AG04450 (cell line): ENCODE data around the gene P2RY6. TPM values are rescaled to one million over a fixed set of nuclear protein-coding genes. Genes with fewer than 3 reads are reported as not detected.
A peak's percentile ranks its signal among the peaks of the same experiment; 100 is the strongest.

ENCODE experiments used
- CTCF ChIA-PET: fragments of 300-600, 350-600 bp; formaldehyde crosslinking; extraction: SDS; loops from one replicate; lab custom pipeline; 2022; ENCODE audit warnings: antibody characterized with exemption, inconsistent platforms; lab: Charles Lee
- POLR2A ChIA-PET: fragments of 350-600 bp; formaldehyde crosslinking; extraction: SDS; loops from one replicate; lab custom pipeline; 2021; ENCODE audit warnings: antibody characterized with exemption, inconsistent platforms; lab: Yijun Ruan, JAX
- DNase-seq: peaks from one replicate; pipeline ENCODE4 v3.0.0-alpha.2; 2011; ENCODE audit warnings: low read depth, low spot score
- H3K27ac ChIP-seq: one replicate; pipeline ENCODE4 v1.5.1; 2012; ENCODE audit warnings: low read depth, low read length, control low read depth
- H3K27me3 ChIP-seq: one replicate; pipeline ENCODE4 v1.6.0; 2012; ENCODE audit warnings: low read length; ENCODE audit not compliant: control insufficient read depth, insufficient read depth
- H3K4me3 ChIP-seq: 2 replicates; pipeline ENCODE4 v1.5.1; 2011; ENCODE audit warnings: mild to moderate bottlenecking, low read depth, low read length, control low read depth
- H3K9me3 ChIP-seq: 2 replicates; pipeline ENCODE4 v1.5.1; 2012; ENCODE audit warnings: low read length; ENCODE audit not compliant: control insufficient read depth, insufficient read depth
- polyA plus RNA-seq: library from polyadenylated mRNA; depleted of rRNA; stranded (reverse); fragments of >200 nt; gene quantifications from 2 replicates; pipeline ENCODE4 v1.2.3, GENCODE V29; 2011
- TF ChIP-seq, protein P1 (sequence below): IDR thresholded peaks from 2 replicates; pipeline ENCODE4 v1.5.1; 2011; ENCODE audit warnings: low read depth, low read length, control low read depth, inconsistent platforms

P2RY6 gene
- polyA plus RNA-seq, 1 experiment: not detected

DNA sequence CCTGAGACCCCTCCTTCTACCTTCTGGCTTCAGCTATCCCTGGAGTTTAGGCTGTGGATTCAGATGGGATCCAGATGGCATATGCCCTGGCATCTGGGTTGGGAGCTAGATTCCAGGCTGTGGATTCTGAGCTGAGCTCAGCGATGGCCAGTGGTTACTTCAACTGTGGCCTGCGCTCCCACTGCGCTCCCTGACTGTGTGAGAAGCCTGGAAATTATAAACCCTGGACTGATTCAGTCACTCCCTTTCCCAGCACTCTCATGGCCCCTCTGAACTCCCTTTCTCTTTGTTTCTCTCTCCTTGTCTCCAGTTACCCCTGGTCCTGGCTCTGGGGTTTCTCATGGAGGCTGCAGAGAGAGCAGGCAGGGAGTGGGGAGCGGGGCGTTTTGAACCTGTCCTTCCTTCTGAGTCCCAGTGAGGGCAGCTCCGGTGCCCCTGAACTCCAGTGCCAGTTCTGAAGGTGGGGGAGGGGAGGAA, 40.8 kb downstream of the P2RY6 start:
- CTCF ChIA-PET: interaction anchor here (1.0 to 3.2 kb wide), 2 partner anchors 23 to 65 kb away, joined by 3 to 25 read pairs; no protein-coding TSS in a partner anchor
- POLR2A ChIA-PET: interaction anchor here (0.6 to 3.9 kb wide), 4 partner anchors 11 to 38 kb away, joined by 3 to 16 read pairs (median 4); no protein-coding TSS in a partner anchor
- Histone ChIP-seq H3K27me3 (no peaks in the 10 kb centered on the region), H3K27ac (peak overlapping the region; percentile 80), H3K9me3 (no peaks in the 10 kb centered on the region; the same call in 1 of the 2 replicates), H3K4me3 (peak overlapping the region; percentile 77)
- TF ChIP-seq, protein P1, sequence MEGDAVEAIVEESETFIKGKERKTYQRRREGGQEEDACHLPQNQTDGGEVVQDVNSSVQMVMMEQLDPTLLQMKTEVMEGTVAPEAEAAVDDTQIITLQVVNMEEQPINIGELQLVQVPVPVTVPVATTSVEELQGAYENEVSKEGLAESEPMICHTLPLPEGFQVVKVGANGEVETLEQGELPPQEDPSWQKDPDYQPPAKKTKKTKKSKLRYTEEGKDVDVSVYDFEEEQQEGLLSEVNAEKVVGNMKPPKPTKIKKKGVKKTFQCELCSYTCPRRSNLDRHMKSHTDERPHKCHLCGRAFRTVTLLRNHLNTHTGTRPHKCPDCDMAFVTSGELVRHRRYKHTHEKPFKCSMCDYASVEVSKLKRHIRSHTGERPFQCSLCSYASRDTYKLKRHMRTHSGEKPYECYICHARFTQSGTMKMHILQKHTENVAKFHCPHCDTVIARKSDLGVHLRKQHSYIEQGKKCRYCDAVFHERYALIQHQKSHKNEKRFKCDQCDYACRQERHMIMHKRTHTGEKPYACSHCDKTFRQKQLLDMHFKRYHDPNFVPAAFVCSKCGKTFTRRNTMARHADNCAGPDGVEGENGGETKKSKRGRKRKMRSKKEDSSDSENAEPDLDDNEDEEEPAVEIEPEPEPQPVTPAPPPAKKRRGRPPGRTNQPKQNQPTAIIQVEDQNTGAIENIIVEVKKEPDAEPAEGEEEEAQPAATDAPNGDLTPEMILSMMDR: no peak
- DNase-seq: no peak

DNA sequence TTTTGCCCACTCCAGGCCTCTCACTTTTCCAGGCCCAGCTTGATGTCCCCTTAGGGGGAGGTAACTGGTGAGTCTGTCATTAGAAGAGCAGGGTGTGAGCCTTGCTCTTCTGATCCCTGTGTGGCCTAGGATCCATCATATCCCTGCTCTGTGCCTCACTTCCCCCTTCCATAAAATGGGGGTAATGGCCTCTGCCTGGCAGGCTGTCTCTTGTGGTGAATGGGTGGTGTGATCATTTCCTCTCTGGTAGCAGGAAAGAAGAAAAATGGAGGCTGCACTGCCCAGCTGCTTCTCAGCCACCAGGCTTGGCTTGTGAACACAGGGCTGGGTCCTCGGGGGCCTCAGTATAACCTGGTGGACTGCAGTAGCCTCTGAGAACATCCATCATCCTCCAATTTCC, 41.5 kb downstream of the P2RY6 start:
- no peaks in the 10 kb centered on the region for H3K27me3 ChIP-seq
- no peak for DNase-seq
- peak overlapping the region; percentile 80 for H3K27ac ChIP-seq
- peak overlapping the region; percentile 77 for H3K4me3 ChIP-seq
- ChIA-PET POLR2A (interaction anchor here (3.9 kb wide), 1 partner anchor 21 kb away, joined by 16 read pairs; no protein-coding TSS in a partner anchor), CTCF (interaction anchor here (0.6 to 3.2 kb wide), 3 partner anchors 10 to 883 kb away, joined by 3 to 25 read pairs (median 8); no protein-coding TSS in a partner anchor)
- H3K9me3 ChIP-seq: no peaks in the 10 kb centered on the region; the same call in 1 of the 2 replicates
- TF ChIP-seq, protein P1: no peak; the same call in 1 of the 2 replicates

DNA sequence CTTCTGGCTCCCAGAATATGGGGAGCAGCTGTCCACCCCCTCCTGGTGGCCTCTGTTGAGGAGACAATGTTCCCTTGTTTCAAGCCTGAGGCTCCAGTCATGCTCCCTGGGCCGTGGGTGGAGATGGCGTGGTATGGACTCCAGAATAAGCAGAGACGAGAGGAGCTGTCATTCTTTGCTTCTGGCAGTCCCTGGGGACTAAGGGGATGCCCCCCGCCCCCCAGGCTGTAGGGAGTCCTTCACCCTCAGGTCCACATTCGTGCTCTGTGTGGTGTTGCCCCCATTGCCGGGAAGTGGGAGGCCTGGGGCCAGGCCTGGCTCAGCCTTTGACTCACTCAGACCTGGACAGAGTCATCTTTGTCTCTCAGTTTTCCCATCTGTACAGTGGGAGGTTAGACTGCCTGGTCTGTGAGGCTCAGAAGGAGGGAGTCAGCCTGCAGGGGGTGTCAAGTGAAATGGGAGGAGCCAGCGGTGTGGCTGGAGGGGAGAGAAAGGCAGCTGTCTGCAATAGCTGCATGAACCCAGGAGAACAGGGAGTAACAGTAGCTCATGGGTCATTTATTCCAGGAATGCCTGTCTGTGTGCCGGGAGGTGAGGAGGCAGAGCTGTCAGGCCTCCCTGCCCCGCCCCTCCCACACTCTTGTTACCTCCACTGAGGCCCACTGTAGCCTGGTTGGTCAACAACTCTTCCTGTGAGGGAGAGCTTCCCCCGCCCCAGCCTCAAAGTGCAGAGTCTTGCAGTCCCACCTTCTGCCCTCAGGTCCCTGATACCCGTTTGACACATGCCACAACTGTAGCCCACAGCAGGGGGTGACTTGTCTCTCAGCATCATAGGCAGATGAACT, 42.2 kb downstream of the P2RY6 start:
- no peaks in the 10 kb centered on the region; the same call in 1 of the 2 replicates for H3K9me3 ChIP-seq
- no peak for DNase-seq
- H3K4me3 ChIP-seq: peak overlapping the region; percentile 77
- no peaks in the 10 kb centered on the region for H3K27me3 ChIP-seq
- peak overlapping the region; percentile 80 for H3K27ac ChIP-seq
- CTCF ChIA-PET: interaction anchor here (0.9 to 3.2 kb wide), 5 partner anchors 7 to 37 kb away, joined by 3 to 25 read pairs (median 7); no protein-coding TSS in a partner anchor
- TF ChIP-seq, protein P1: 0 out of 2 replicates have a peak, but pooled peaks have one; percentile 15
- POLR2A ChIA-PET: interaction anchor here (1.0 to 3.9 kb wide), 3 partner anchors 12 to 20 kb away, joined by 3 to 16 read pairs (median 5); no protein-coding TSS in a partner anchor

DNA sequence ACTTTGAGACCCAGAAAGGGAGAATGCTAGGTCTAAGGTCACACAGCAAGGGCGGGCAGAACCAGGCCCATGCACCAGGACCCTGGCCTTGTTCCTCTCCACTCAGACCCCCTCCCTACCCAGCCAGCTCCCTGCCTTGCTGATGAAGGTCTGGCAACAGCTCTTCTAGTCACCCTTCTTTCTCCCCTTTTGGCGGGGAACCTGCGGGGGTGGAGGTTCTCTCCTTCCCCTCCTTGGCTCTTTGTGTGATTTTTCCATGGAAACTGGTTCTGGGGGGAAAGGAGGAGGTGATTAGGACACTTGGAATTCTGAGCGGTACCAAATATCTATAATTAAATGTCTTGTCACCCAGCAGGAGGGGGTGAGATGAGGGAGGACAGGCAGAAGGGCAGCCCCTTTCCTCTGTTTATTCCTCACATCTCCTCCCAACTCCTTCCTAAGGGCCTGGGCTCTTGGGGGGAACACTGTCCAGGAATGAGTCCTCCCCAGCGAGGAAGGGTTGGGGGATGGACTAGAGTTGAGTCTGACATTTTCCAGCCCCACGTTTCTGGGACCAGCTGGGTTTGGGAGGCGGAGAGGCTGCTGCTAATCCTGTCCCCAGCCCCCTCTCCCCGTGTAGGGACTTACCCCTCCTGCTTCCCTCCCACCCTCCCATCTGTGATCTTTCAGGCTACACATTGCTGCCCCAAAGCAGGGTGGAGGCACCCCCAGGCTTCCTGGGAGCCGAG, 43.3 kb downstream of the P2RY6 start:
- no peak for DNase-seq
- no peaks in the 10 kb centered on the region for H3K27me3 ChIP-seq
- ChIA-PET POLR2A (interaction anchor here (1.0 to 3.9 kb wide), 2 partner anchors 13 to 19 kb away, joined by 5 to 16 read pairs; no protein-coding TSS in a partner anchor), CTCF (interaction anchor here (1.5 to 3.2 kb wide), 4 partner anchors 8 to 36 kb away, joined by 6 to 25 read pairs (median 8); no protein-coding TSS in a partner anchor)
- no peaks in the 10 kb centered on the region; the same call in 1 of the 2 replicates for H3K9me3 ChIP-seq
- peak overlapping the region; percentile 61 for H3K27ac ChIP-seq
- TF ChIP-seq, protein P1: no peak
- peak overlapping the region; percentile 38 for H3K4me3 ChIP-seq
